Lower lobe of right lung (tissue), 2 donors: ENCODE data around the gene THOC6. TPM values are rescaled to one million over a fixed set of nuclear protein-coding genes. Genes with fewer than 3 reads are reported as not detected.

Source experiments
- ATAC-seq, 2 donors: fragments of 200-7000 bp; cut with Tn5 transposase; one replicate each; pipeline ENCODE4 v1.9.1; 2020 to 2022; ENCODE audit warnings: mild to moderate bottlenecking in 2 of 2, moderate library complexity in 2 of 2
- DNase-seq: peaks from one replicate; pipeline ENCODE4 v3.0.0-alpha.2; 2020
- H3K27ac ChIP-seq: fragments of 200-600 bp; one replicate; pipeline ENCODE4 v1.8.0; 2022
- H3K27me3 ChIP-seq: fragments of 200-600 bp; one replicate; pipeline ENCODE4 v1.8.0; 2022; ENCODE audit warnings: low read depth
- H3K36me3 ChIP-seq: fragments of 200-600 bp; one replicate; pipeline ENCODE4 v1.8.0; 2022; ENCODE audit warnings: mild to moderate bottlenecking
- H3K4me1 ChIP-seq: fragments of 200-600 bp; one replicate; pipeline ENCODE4 v1.8.0; 2022
- H3K4me3 ChIP-seq: fragments of 200-600 bp; one replicate; pipeline ENCODE4 v1.8.0; 2022; ENCODE audit warnings: mild to moderate bottlenecking
- H3K9me3 ChIP-seq: fragments of 200-600 bp; one replicate; pipeline ENCODE4 v1.8.0; 2022
- intact Hi-C: fragments of 100-400 bp; cut with DNase I; formaldehyde crosslinking; loops from one replicate; pipeline ENCODE4 v1.11.0; 2022
- total RNA-seq: library from RNA; stranded (reverse); fragmentation: NEBNext Ultra II Directional; extraction: Animal tissue kit (Norgen Biotek cat#: 25700); gene quantifications from one replicate; pipeline ENCODE4 v1.2.1, GENCODE V29; 2021
- TF ChIP-seq, protein P1 (sequence below): fragments of 200-600 bp; IDR thresholded peaks from one replicate; pipeline ENCODE4 v1.8.0; 2022; ENCODE audit warnings: antibody characterized with exemption, mild to moderate bottlenecking
- donor health status: DM: no; HTN: yes; CAD: no; lungs with severe emphysema.

THOC6 gene
- total RNA-seq, 1 donor from 2014 or later, result 26.8 TPM

- TF ChIP-seq, protein P1, sequence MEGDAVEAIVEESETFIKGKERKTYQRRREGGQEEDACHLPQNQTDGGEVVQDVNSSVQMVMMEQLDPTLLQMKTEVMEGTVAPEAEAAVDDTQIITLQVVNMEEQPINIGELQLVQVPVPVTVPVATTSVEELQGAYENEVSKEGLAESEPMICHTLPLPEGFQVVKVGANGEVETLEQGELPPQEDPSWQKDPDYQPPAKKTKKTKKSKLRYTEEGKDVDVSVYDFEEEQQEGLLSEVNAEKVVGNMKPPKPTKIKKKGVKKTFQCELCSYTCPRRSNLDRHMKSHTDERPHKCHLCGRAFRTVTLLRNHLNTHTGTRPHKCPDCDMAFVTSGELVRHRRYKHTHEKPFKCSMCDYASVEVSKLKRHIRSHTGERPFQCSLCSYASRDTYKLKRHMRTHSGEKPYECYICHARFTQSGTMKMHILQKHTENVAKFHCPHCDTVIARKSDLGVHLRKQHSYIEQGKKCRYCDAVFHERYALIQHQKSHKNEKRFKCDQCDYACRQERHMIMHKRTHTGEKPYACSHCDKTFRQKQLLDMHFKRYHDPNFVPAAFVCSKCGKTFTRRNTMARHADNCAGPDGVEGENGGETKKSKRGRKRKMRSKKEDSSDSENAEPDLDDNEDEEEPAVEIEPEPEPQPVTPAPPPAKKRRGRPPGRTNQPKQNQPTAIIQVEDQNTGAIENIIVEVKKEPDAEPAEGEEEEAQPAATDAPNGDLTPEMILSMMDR, result no peak
- ATAC-seq (peak; percentile 5 to 12), DNase-seq (no peak)
- Histone ChIP-seq H3K4me3 (peak overlapping the region; percentile 52), H3K27me3 (peaks cover 74% of the 10 kb centered on the region), H3K27ac (peak overlapping the region; percentile 65), H3K9me3 (no peaks in the 10 kb centered on the region), H3K4me1 (peaks cover 21% of the 10 kb centered on the region), H3K36me3 (no peaks in the 10 kb centered on the region)
- intact Hi-C loops, result no loop called here
These were observed 23.0 kb downstream of the THOC6 start for GRCh38 chr16:3046641-3047386.

GRCh38 chr16:3047387-3047720 is 23.5 kb downstream of the THOC6 start:
- ATAC-seq (peak in 1 of 2 donors; percentile 11), DNase-seq (no peak)
- peak overlapping the region; percentile 52 for H3K4me3 ChIP-seq
- peaks cover 73% of the 10 kb centered on the region for H3K27me3 ChIP-seq
- TF ChIP-seq, protein P1, result no peak
- H3K4me1 ChIP-seq, result peaks cover 21% of the 10 kb centered on the region
- no peaks in the 10 kb centered on the region for H3K9me3 ChIP-seq
- intact Hi-C loops, result no loop called here
- peak overlapping the region; percentile 65 for H3K27ac ChIP-seq
- no peaks in the 10 kb centered on the region for H3K36me3 ChIP-seq

DNA sequence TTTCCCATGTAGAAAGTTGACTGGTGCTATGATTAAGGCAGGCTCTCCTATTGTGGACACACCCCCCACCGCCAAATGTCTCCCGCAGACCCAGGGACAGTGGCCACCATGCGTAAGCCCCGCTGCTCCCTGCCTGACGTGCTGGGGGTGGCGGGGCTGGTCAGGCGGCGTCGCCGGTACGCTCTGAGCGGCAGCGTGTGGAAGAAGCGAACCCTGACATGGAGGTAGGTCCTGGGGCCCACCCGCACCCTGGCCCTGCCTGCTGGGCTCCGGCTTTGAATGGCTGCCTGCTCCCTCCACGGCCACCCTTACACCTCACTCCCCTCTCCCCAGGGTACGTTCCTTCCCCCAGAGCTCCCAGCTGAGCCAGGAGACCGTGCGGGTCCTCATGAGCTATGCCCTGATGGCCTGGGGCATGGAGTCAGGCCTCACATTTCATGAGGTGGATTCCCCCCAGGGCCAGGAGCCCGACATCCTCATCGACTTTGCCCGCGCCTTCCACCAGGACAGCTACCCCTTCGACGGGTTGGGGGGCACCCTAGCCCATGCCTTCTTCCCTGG is 26.2 kb downstream of the THOC6 start:
- no peaks in the 10 kb centered on the region for H3K36me3 ChIP-seq
- DNase-seq (no peak), ATAC-seq (no peak)
- intact Hi-C loops, result no loop called here
- no peaks in the 10 kb centered on the region for H3K9me3 ChIP-seq
- H3K4me3 ChIP-seq, result no peak overlapping the region
- TF ChIP-seq, protein P1, result no peak
- peaks cover 21% of the 10 kb centered on the region for H3K4me1 ChIP-seq
- peaks cover 49% of the 10 kb centered on the region for H3K27me3 ChIP-seq
- peak overlapping the region; percentile 24 for H3K27ac ChIP-seq

DNA sequence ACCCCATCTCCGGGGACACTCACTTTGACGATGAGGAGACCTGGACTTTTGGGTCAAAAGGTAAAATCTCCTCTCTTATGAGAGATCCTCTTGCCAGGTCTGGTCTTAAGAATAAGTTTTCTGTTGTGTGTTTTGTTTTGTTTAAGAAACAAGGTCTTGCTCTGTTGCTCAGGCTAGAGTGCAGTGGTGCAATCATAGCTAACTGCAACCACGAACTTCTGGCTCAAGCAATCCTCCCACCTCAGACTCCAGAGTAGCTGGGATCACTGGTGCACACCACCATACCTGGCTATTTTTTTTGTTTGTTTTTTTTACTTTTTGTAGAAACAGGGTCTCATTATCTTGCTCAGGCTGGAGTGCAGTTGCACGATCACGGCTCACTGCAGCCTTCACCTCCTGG is 26.7 kb downstream of the THOC6 start:
- H3K4me3 ChIP-seq, result no peak overlapping the region
- peaks cover 44% of the 10 kb centered on the region for H3K27me3 ChIP-seq
- intact Hi-C loops, result no loop called here

DNA sequence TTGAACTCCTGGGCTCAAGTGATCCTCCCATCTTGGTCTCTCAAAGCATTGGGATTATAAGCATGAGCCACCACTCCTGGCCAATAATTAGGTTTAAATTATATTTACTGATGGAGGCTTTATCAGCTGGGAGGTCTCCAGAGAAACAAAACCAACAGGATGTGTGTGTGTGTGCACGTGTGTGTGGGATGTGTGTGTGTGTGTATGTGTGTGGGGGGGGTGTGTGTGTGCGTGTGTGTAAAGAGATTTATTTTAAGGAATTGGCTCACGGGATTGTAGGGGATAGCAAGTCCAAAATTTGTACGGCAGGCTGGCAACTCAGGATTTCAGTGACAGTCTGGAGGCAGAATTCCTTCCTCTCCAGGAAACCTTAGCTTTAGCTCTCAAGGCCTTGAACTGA is 27.2 kb downstream of the THOC6 start:
- H3K27ac ChIP-seq, result no peak overlapping the region

More for the DNA sequence above, 26.7 kb downstream of the THOC6 start:
- ATAC-seq, result no peak
- DNase-seq, result no peak
- H3K9me3 ChIP-seq, result no peaks in the 10 kb centered on the region
- TF ChIP-seq, protein P1, result no peak
- H3K27ac ChIP-seq, result no peak overlapping the region
- H3K36me3 ChIP-seq, result no peaks in the 10 kb centered on the region
- peaks cover 16% of the 10 kb centered on the region for H3K4me1 ChIP-seq

More for the DNA sequence above, 27.2 kb downstream of the THOC6 start:
- Histone ChIP-seq H3K9me3 (no peaks in the 10 kb centered on the region), H3K36me3 (no peaks in the 10 kb centered on the region), H3K4me3 (no peak overlapping the region), H3K27me3 (peaks cover 39% of the 10 kb centered on the region), H3K4me1 (peaks cover 11% of the 10 kb centered on the region)
- TF ChIP-seq, protein P1, result no peak
- intact Hi-C loops, result no loop called here
- ATAC-seq (no peak), DNase-seq (no peak)
